ENCODE measurements around the gene RMDN2.

RMDN2 gene

DNA sequence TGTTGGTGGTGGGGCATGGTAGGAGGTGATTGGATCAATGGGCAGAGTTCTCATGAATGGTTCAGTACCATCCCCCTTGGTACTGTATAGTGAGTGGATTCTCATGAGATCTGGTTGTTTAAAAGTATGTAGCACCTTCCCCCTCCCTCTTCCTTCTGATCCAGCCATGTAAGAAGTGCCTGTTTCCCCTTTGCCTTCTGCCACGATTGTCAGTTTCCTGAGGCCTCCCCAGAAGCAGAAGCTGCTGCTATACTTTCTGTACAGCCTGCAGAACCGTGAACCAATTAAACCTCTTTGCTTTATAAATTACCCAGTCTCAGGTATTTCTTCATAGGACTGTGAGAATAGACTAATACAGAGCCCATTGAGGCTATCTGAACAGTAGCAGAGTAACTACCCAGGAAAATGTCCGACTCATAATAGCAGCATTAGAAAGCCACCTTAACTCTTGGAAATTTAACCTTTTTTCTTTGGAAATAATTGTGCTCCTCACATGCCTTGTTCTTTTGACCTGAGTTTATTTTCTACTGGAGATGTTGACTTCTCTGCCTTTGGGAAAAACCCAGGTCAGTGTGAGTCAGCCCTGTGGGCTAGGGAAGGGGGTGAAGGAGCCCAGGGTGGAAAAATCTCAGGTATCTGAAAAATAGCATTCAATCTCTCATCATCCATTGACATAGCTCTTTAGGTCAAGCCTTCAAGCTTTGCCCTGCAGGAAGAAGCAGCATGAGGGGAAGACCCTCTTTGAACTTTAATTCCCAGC is 132.7 kb downstream of the RMDN2 start:
- DNase-seq, result no peak

DNA sequence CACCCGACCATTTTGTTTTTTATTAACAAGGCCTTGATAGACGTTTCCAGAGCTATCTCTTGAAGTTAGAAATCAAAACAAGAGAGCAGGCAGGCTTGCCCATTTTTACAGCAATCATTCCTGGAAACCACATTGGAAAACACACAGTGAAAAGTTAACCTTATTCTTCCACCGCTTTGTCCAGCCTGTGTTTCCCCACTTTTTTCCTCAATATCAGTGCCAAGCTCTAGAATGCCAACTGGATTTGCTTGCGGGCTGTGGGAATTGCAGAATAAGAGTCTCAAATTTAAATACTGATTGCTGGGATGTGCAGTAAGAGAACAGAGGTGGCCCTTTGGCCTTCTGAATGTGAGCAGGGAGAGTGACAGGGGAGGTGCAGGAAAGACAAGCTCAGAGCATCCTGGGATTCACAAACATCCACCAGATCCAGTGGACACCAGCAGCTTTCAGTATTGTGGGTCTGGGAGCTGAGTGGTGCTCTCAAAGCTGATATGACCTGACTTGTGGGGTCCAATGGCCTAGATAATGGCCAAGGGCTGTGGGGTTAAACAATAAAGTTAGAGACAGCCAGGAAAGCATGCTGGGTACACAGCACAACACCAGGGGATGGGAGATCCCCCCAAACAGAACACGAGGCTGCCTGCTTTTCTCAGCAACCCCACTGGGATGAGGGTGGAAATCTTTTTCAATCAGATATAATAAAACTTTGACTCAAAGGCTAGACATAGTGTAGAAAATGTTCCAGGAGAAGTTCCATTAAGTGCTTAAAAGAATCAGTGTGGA is 135.3 kb downstream of the RMDN2 start:
- DNase-seq, result no peak

DNA sequence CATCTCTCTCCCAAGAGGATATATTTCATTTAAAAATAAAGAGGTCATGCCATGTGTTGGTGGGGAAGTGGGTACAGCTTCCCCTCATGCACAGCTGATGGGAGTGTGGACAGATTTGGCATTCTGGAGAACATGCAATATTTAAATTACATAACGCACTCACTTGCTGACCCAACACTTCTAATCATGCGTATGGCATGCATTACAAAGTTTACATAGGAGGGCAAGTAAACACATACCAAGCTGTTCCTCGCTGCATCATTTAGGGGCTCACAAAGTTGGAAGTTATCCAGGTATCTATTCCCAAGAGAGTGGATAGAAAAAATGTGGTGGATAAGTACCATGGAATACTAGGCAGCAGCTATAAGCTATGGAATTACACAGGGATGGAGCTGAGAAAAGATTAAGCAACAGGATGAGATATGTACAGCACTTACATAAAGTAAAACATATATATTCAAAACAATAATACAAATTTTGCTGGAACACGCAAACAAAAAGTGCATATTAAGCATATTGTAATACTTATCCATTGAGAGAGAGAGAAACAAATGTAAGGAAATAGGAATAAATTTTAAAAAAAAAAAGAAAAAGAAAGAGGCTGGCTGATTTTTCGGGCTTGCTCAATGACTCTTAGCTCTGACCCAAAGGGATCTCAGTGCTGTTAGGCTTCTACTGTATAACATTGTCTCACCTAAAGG is 139.9 kb downstream of the RMDN2 start:
- no peak for DNase-seq

DNA sequence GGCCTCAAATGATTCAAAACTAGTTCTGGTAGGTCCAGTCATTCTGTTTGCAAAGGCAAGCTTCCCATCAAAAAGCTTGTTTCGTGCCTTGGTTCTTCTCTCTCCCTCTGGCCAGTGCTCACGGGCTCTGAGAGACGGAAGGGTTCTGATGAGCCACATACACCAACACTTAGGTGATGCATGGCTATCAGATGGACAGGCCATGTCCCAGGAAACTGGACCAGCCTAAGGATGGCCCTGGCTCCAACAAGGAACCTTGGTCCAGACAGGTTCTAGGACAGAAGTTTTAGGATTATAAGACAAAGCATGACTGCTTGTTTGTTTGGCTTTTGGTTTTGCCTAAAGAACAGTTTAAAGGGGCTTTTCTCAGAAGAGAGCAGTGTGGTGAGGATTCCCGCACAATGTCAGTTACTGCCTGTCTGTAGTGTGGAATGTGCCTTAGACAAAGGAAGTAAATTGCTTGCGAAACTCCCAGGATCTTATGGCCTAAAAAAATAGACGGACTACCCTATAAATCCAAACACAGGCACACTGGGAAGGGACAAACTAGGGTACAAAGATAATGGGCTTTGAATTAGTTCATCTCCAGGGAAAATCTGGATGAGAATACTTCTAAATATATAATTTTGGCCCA is 140.5 kb downstream of the RMDN2 start:
- DNase-seq, result no peak

- no peak for DNase-seq
Measured at GRCh38 chr2:38066421-38067115, 141.5 kb downstream of the RMDN2 start.
